Loucy (cell line): ENCODE data around the gene PSMD3.

Experiments used
- H2AFZ ChIP-seq: fragments of 200-600 bp; sonication (generic); 2 replicates; pipeline ENCODE4 v1.6.0; 2016; ENCODE audit warnings: antibody characterized with exemption, mild to moderate bottlenecking, low read length, moderate library complexity
- H3F3A ChIP-seq: fragments of 200-600 bp; 2 replicates; pipeline ENCODE4 v1.6.0; 2016; ENCODE audit warnings: antibody characterized with exemption, low read depth, mild to moderate bottlenecking
- H3K27me3 ChIP-seq: fragments of 200-600 bp; sonication (generic); 2 replicates; pipeline ENCODE4 v1.6.1; 2014; ENCODE audit warnings: low read length, mild to moderate bottlenecking; ENCODE audit not compliant: insufficient read depth, poor library complexity, severe bottlenecking
- H3K36me3 ChIP-seq: fragments of 200-600 bp; sonication (generic); 2 replicates; pipeline ENCODE4 v1.6.1; 2016; ENCODE audit warnings: low read length; ENCODE audit not compliant: insufficient read depth
- H3K4me1 ChIP-seq: fragments of 200-600 bp; sonication (generic); 2 replicates; pipeline ENCODE4 v1.5.1; 2014; ENCODE audit warnings: low read length, mild to moderate bottlenecking; ENCODE audit not compliant: insufficient read depth, poor library complexity, severe bottlenecking
- H3K4me2 ChIP-seq: fragments of 200-600 bp; sonication (generic); 2 replicates; pipeline ENCODE4 v1.6.0; 2014; ENCODE audit warnings: antibody characterized with exemption, low read length, low read depth, mild to moderate bottlenecking; ENCODE audit not compliant: poor library complexity, severe bottlenecking
- H3K4me3 ChIP-seq: fragments of 200-600 bp; sonication (generic); 2 replicates; pipeline ENCODE4 v1.5.1; 2014; ENCODE audit warnings: low read length, mild to moderate bottlenecking, mixed read lengths; ENCODE audit not compliant: poor library complexity, severe bottlenecking
- H3K79me2 ChIP-seq: fragments of 200-600 bp; sonication (generic); 2 replicates; pipeline ENCODE4 v1.6.1; 2014; ENCODE audit warnings: low read length; ENCODE audit not compliant: insufficient read depth
- H3K9ac ChIP-seq: fragments of 200-600 bp; sonication (generic); 2 replicates; pipeline ENCODE4 v1.6.0; 2014; ENCODE audit warnings: mild to moderate bottlenecking, low read depth, low read length, moderate library complexity; ENCODE audit not compliant: poor library complexity, severe bottlenecking
- H3K9me2 ChIP-seq: fragments of 200-600 bp; sonication (generic); replicated peaks from 2 replicates; pipeline ENCODE4 v1.6.1; 2016; ENCODE audit warnings: low read depth, low read length, mixed read lengths
- H3K9me3 ChIP-seq: fragments of 200-600 bp; sonication (generic); 2 replicates; pipeline ENCODE4 v1.6.1; 2014; ENCODE audit warnings: mild to moderate bottlenecking, antibody characterized with exemption, low read length, low read depth; ENCODE audit not compliant: insufficient read depth
- H4K20me1 ChIP-seq: fragments of 200-600 bp; sonication (generic); 2 replicates; pipeline ENCODE4 v1.6.0; 2014; ENCODE audit warnings: antibody characterized with exemption, low read length, mild to moderate bottlenecking; ENCODE audit not compliant: insufficient read depth, poor library complexity, severe bottlenecking
- CTCF ChIP-seq: fragments of 200-600 bp; sonication (generic); conservative IDR thresholded peaks from 2 replicates; pipeline ENCODE4 v1.5.1; 2014; ENCODE audit warnings: mild to moderate bottlenecking, antibody characterized with exemption, low read length
- EZH2phosphoT487 ChIP-seq: fragments of 200-600 bp; IDR thresholded peaks from 2 replicates; pipeline ENCODE4 v1.6.1; 2018; ENCODE audit warnings: antibody characterized with exemption, mild to moderate bottlenecking, moderate library complexity, borderline replicate concordance

Gene PSMD3

GRCh38 chr17:40028595-40028994 is 48.0 kb downstream of the PSMD3 start:
- H4K20me1 ChIP-seq = no peaks in the 10 kb centered on the region

GRCh38 chr17:40031706-40032105 is 51.1 kb downstream of the PSMD3 start:
- Histone ChIP-seq H3K9ac (no peak overlapping the region), H3K79me2 (no peaks in the 10 kb centered on the region), H3F3A (no peaks in the 10 kb centered on the region), H3K4me3 (no peak overlapping the region), H3K36me3 (peaks cover 46% of the 10 kb centered on the region; the same call in 1 of the 2 replicates), H4K20me1 (no peaks in the 10 kb centered on the region), H3K4me2 (no peak overlapping the region), H3K4me1 (no peaks in the 10 kb centered on the region), H3K27me3 (no peaks in the 10 kb centered on the region), H2AFZ (no peak overlapping the region), H3K9me3 (no peaks in the 10 kb centered on the region), H3K9me2 (no peaks in the 10 kb centered on the region)
- TF ChIP-seq CTCF = no peak
- no peak for TF ChIP-seq EZH2phosphoT487

More at GRCh38 chr17:40028595-40028994, 48.0 kb downstream of the PSMD3 start:
- no peak for TF ChIP-seq CTCF
- Histone ChIP-seq H3K9me3 (no peaks in the 10 kb centered on the region), H3K4me2 (no peak overlapping the region), H3F3A (no peaks in the 10 kb centered on the region), H3K9ac (no peak overlapping the region), H3K79me2 (no peaks in the 10 kb centered on the region), H3K36me3 (peaks cover 50% of the 10 kb centered on the region; the same call in 1 of the 2 replicates), H3K4me1 (no peaks in the 10 kb centered on the region), H2AFZ (no peak overlapping the region), H3K4me3 (no peak overlapping the region), H3K9me2 (no peaks in the 10 kb centered on the region), H3K27me3 (no peaks in the 10 kb centered on the region)

GRCh38 chr17:40032322-40033320 is 52.0 kb downstream of the PSMD3 start:
- Histone ChIP-seq H3K9me3 (no peaks in the 10 kb centered on the region), H3K4me1 (no peaks in the 10 kb centered on the region), H3K4me3 (no peak overlapping the region), H2AFZ (no peak overlapping the region), H3K9ac (no peak overlapping the region), H3F3A (no peaks in the 10 kb centered on the region), H3K4me2 (no peak overlapping the region), H4K20me1 (no peaks in the 10 kb centered on the region), H3K27me3 (no peaks in the 10 kb centered on the region), H3K9me2 (no peaks in the 10 kb centered on the region), H3K79me2 (no peaks in the 10 kb centered on the region), H3K36me3 (peaks cover 45% of the 10 kb centered on the region; the same call in 1 of the 2 replicates)
- TF ChIP-seq EZH2phosphoT487 (no peak), CTCF (no peak)
